ENCODE data around the gene DHCR7.

DHCR7 gene

GRCh38 chr11:71477641-71478527 is 29.7 kb upstream of the DHCR7 start:
- no peak for DNase-seq

- no peak for DNase-seq
Observed at GRCh38 chr11:71476926-71477640, 28.9 kb upstream of the DHCR7 start.

GRCh38 chr11:71476031-71476430 is 27.8 kb upstream of the DHCR7 start:
- DNase-seq, result no peak

GRCh38 chr11:71474771-71475483 is 26.7 kb upstream of the DHCR7 start:
- no peak for DNase-seq

- DNase-seq, result no peak
Observed at GRCh38 chr11:71474141-71474770, 26.1 kb upstream of the DHCR7 start.

GRCh38 chr11:71473793-71474080 is 25.5 kb upstream of the DHCR7 start:
- DNase-seq, result no peak

- DNase-seq, result no peak
Observed at GRCh38 chr11:71472941-71473792, 25.0 kb upstream of the DHCR7 start.

- no peak for DNase-seq
Observed at GRCh38 chr11:71472357-71472885, 24.2 kb upstream of the DHCR7 start.

GRCh38 chr11:71470946-71471345 is 22.8 kb upstream of the DHCR7 start:
- DNase-seq, result no peak

GRCh38 chr11:71467164-71467563 is 19.0 kb upstream of the DHCR7 start:
- DNase-seq, result no peak

GRCh38 chr11:71466358-71466757 is 18.2 kb upstream of the DHCR7 start:
- no peak for DNase-seq

- DNase-seq, result no peak
Observed at GRCh38 chr11:71465054-71465453, 16.9 kb upstream of the DHCR7 start.

GRCh38 chr11:71463331-71464211 is 15.4 kb upstream of the DHCR7 start:
- no peak for DNase-seq

- DNase-seq, result no peak
Observed at GRCh38 chr11:71462726-71463125, 14.5 kb upstream of the DHCR7 start.

GRCh38 chr11:71461696-71462095 is 13.5 kb upstream of the DHCR7 start:
- no peak for DNase-seq

GRCh38 chr11:71459767-71460320 is 11.7 kb upstream of the DHCR7 start:
- no peak for DNase-seq

- DNase-seq, result no peak
Observed at GRCh38 chr11:71459076-71459766, 11.0 kb upstream of the DHCR7 start.

GRCh38 chr11:71458146-71459070 is 10.2 kb upstream of the DHCR7 start:
- no peak for DNase-seq

GRCh38 chr11:71456831-71457230 is 8.6 kb upstream of the DHCR7 start:
- no peak for DNase-seq

Data from bone marrow (tissue), 2 donors.